ENCODE measurements around the gene TBL3. TPM values are rescaled to one million over a fixed set of nuclear protein-coding genes. Genes with fewer than 3 reads are reported as not detected.

The TBL3 gene
- total and polyA plus RNA-seq, 2 donors: 28.4 to 52.3 TPM

DNA sequence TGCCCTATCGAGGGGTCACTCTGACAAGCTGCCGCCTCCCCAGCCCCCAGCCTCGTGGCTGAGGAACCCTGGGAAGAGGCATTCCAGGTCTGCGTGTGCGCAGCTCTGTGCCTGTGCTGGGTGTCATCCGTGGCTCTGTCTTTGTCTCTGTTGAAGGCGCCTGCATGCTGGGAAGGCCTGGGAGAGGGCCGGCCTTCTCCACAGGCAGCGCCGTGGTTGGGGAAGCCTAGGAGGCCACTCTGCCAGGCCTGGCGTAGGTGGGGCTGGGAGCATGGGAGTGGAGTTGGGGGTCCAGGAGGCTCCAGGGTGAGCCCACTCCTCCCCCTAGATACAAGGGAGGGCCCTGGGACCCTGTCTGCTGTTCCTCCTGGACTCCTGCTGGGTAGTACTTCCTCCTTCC is 58.2 kb downstream of the TBL3 start:
- peaks cover 1 to 11% of the 10 kb centered on the region in 2 donors for H3K9me3 ChIP-seq (ENCODE audit: control insufficient read depth in 2 of 2, insufficient read depth in 1 of 2, low read length in 1 of 2)
- DNase-seq (ENCODE audit: low read depth in 6 of 9, low spot score in 9 of 9): no peak
- H3K27me3 ChIP-seq (ENCODE audit: control insufficient read depth in 2 of 2, insufficient read depth in 1 of 2, low read length in 1 of 2): peaks cover 38 to 71% of the 10 kb centered on the region in 2 donors
- 96% methylated on average over 11 of the region's 11 CpGs for WGBS
- no peak overlapping the region for H3K27ac ChIP-seq (ENCODE audit: low read depth in 1 of 2, low read length in 1 of 2)
- peaks cover 4 to 36% of the 10 kb centered on the region in 2 donors for H3K4me1 ChIP-seq (ENCODE audit: control insufficient read depth in 2 of 2, insufficient read depth in 2 of 2, low read length in 2 of 2)
- no peaks in the 10 kb centered on the region for H3K36me3 ChIP-seq (ENCODE audit: control insufficient read depth in 2 of 2, insufficient read depth in 2 of 2, low read length in 1 of 2)
- no peak overlapping the region for H3K4me3 ChIP-seq (ENCODE audit: low read length in 2 of 2)

DNA sequence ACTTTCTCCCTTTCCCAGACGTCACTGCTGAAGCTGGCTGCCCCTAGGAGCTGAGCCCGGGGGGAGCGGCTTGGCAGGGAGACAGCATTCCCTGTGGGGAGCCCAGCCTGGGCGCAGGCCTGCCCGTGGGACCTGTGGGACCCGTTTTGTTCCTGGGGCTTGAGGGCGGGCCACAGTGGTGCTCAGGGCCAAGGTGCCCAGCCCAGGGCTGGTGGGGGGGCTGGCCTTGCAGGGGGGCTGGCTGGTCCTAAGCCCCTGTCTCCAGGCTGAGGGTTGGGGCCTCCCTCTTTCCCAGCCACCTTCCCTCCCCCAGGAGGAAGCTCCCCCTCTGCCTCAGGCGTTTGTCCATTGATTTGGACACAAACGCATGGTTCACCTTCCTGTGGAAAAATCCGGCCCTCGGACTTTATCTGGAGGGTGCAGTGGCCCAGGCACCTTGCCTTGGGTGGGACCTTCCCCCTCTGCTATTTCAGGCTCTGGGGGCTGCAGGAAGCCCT is 59.3 kb downstream of the TBL3 start:
- H3K36me3 ChIP-seq (ENCODE audit: control insufficient read depth in 2 of 2, insufficient read depth in 2 of 2, low read length in 1 of 2): no peaks in the 10 kb centered on the region
- peaks cover 27 to 60% of the 10 kb centered on the region in 2 donors for H3K27me3 ChIP-seq (ENCODE audit: control insufficient read depth in 2 of 2, insufficient read depth in 1 of 2, low read length in 1 of 2)
- H3K9me3 ChIP-seq (ENCODE audit: control insufficient read depth in 2 of 2, insufficient read depth in 1 of 2, low read length in 1 of 2): peaks cover 1 to 11% of the 10 kb centered on the region in 2 donors
- no peak overlapping the region for H3K27ac ChIP-seq (ENCODE audit: low read depth in 1 of 2, low read length in 1 of 2)
- no peak for DNase-seq (ENCODE audit: low read depth in 6 of 9, low spot score in 9 of 9)
- 89% methylated on average over 11 of the region's 11 CpGs for WGBS
- H3K4me3 ChIP-seq (ENCODE audit: low read length in 2 of 2): no peak overlapping the region
- peaks cover 4 to 40% of the 10 kb centered on the region in 2 donors for H3K4me1 ChIP-seq (ENCODE audit: control insufficient read depth in 2 of 2, insufficient read depth in 2 of 2, low read length in 2 of 2)

Other genes with a start within 250 kb of the TBL3 start
- gene NME3, start 200.5 kb upstream of the TBL3 start, total RNA-seq: 34.7 TPM
- 163 TPM for gene NME3, start 200.5 kb upstream of the TBL3 start, polyA plus RNA-seq
- gene EME2, start 199.2 kb upstream of the TBL3 start, total RNA-seq: 6.1 TPM
- 13.1 TPM for gene EME2, start 199.2 kb upstream of the TBL3 start, polyA plus RNA-seq
- 103 TPM for gene MRPS34, start 198.9 kb upstream of the TBL3 start, total RNA-seq
- 101 TPM for gene MRPS34, start 198.9 kb upstream of the TBL3 start, polyA plus RNA-seq
- 68.1 TPM for gene SPSB3, start 189.5 kb upstream of the TBL3 start, total RNA-seq
- 282 TPM for gene SPSB3, start 189.5 kb upstream of the TBL3 start, polyA plus RNA-seq
- 73.9 TPM for gene NUBP2, start 189.1 kb upstream of the TBL3 start, total RNA-seq
- 80.6 TPM for gene NUBP2, start 189.1 kb upstream of the TBL3 start, polyA plus RNA-seq
- 4.0 TPM for gene IGFALS, start 178.3 kb upstream of the TBL3 start, total RNA-seq
- 1.9 TPM for gene IGFALS, start 178.3 kb upstream of the TBL3 start, polyA plus RNA-seq
- 51.6 TPM for gene HAGH, start 145.2 kb upstream of the TBL3 start, total RNA-seq
- gene HAGH, start 145.2 kb upstream of the TBL3 start, polyA plus RNA-seq: 69.5 TPM
- 22.5 TPM for gene FAHD1, start 144.8 kb upstream of the TBL3 start, total RNA-seq
- gene FAHD1, start 144.8 kb upstream of the TBL3 start, polyA plus RNA-seq: 23.6 TPM
- gene MEIOB, start 99.9 kb upstream of the TBL3 start, total RNA-seq: 1.1 TPM
- gene MEIOB, start 99.9 kb upstream of the TBL3 start, polyA plus RNA-seq: 1.3 TPM
- 0.38 TPM for gene HS3ST6, start 53.6 kb upstream of the TBL3 start, total RNA-seq
- gene HS3ST6, start 53.6 kb upstream of the TBL3 start, polyA plus RNA-seq: 1.3 TPM
- 10.7 TPM for gene MSRB1, start 28.9 kb upstream of the TBL3 start, total RNA-seq
- 44.2 TPM for gene MSRB1, start 28.9 kb upstream of the TBL3 start, polyA plus RNA-seq
- not detected for gene RPL3L, start 17.4 kb upstream of the TBL3 start, total RNA-seq
- gene RPL3L, start 17.4 kb upstream of the TBL3 start, polyA plus RNA-seq: 0.66 TPM
- gene NDUFB10, start 12.5 kb upstream of the TBL3 start, total RNA-seq: 103 TPM
- 129 TPM for gene NDUFB10, start 12.5 kb upstream of the TBL3 start, polyA plus RNA-seq
- 2,266 TPM for gene RPS2, start 7.2 kb upstream of the TBL3 start, total RNA-seq
- gene RPS2, start 7.2 kb upstream of the TBL3 start, polyA plus RNA-seq: 2,485 TPM
- gene RNF151, start 5.2 kb upstream of the TBL3 start, total RNA-seq: not detected
- 0.82 TPM for gene RNF151, start 5.2 kb upstream of the TBL3 start, polyA plus RNA-seq
- 2.2 TPM for gene NOXO1, start 9.4 kb downstream of the TBL3 start, total RNA-seq
- 5.7 TPM for gene NOXO1, start 9.4 kb downstream of the TBL3 start, polyA plus RNA-seq
- 16.1 TPM for gene GFER, start 12.1 kb downstream of the TBL3 start, total RNA-seq
- 28.0 TPM for gene GFER, start 12.1 kb downstream of the TBL3 start, polyA plus RNA-seq
- gene SYNGR3, start 17.9 kb downstream of the TBL3 start, total RNA-seq: 1.2 TPM
- gene SYNGR3, start 17.9 kb downstream of the TBL3 start, polyA plus RNA-seq: 2.7 TPM
- gene ZNF598, start 37.8 kb downstream of the TBL3 start, total RNA-seq: 5.7 TPM
- gene ZNF598, start 37.8 kb downstream of the TBL3 start, polyA plus RNA-seq: 46.2 TPM
- 0.66 TPM for gene NPW, start 47.7 kb downstream of the TBL3 start, total RNA-seq
- gene NPW, start 47.7 kb downstream of the TBL3 start, polyA plus RNA-seq: 1.2 TPM
- 6.3 TPM for gene NHERF2, start 54.8 kb downstream of the TBL3 start, total RNA-seq
- gene NHERF2, start 54.8 kb downstream of the TBL3 start, polyA plus RNA-seq: 23.4 TPM
- gene NTHL1, start 75.8 kb downstream of the TBL3 start, total RNA-seq: 32.7 TPM
- gene NTHL1, start 75.8 kb downstream of the TBL3 start, polyA plus RNA-seq: 32.7 TPM
- gene TSC2, start 75.9 kb downstream of the TBL3 start, total RNA-seq: 22.7 TPM
- 61.8 TPM for gene TSC2, start 75.9 kb downstream of the TBL3 start, polyA plus RNA-seq
- gene PKD1, start 163.8 kb downstream of the TBL3 start, total RNA-seq: 13.4 TPM
- 35.3 TPM for gene PKD1, start 163.8 kb downstream of the TBL3 start, polyA plus RNA-seq
- 0.28 TPM for gene RAB26, start 176.6 kb downstream of the TBL3 start, total RNA-seq
- gene RAB26, start 176.6 kb downstream of the TBL3 start, polyA plus RNA-seq: 2.6 TPM
- gene TRAF7, start 183.7 kb downstream of the TBL3 start, total RNA-seq: 22.3 TPM
- gene TRAF7, start 183.7 kb downstream of the TBL3 start, polyA plus RNA-seq: 23.9 TPM
- gene CASKIN1, start 224.6 kb downstream of the TBL3 start, total RNA-seq: 0.05 TPM
- 0.48 TPM for gene CASKIN1, start 224.6 kb downstream of the TBL3 start, polyA plus RNA-seq
- 20.3 TPM for gene MLST8, start 233.4 kb downstream of the TBL3 start, total RNA-seq
- gene MLST8, start 233.4 kb downstream of the TBL3 start, polyA plus RNA-seq: 34.6 TPM
- gene BRICD5, start 238.8 kb downstream of the TBL3 start, total RNA-seq: 4.0 TPM
- 21.3 TPM for gene BRICD5, start 238.8 kb downstream of the TBL3 start, polyA plus RNA-seq
- gene PGP, start 242.8 kb downstream of the TBL3 start, total RNA-seq: 12.4 TPM
- gene PGP, start 242.8 kb downstream of the TBL3 start, polyA plus RNA-seq: 12.9 TPM